GM19239 (cell line): ENCODE measurements around the gene RNU1-4.
"Not testable (repeated sequence)": the region's sequence is repeated elsewhere in the genome, so short reads cannot be mapped to it uniquely, and the experiment has no call there.

Experiments
- DNase-seq: peaks from one replicate; pipeline ENCODE4 v3.0.0; 2011; ENCODE audit warnings: low spot score; ENCODE audit not compliant: insufficient read length
- FAIRE-seq: peaks from 2 replicates; lab custom pipeline; 2011; peaks lifted over from hg19 to GRCh38; lab: Jason Lieb, UNC

The RNU1-4 gene

GRCh38 chr1:16764248-16764819 lies 24.0 kb downstream of the RNU1-4 start:
- not testable (repeated sequence) for FAIRE-seq

GRCh38 chr1:16764820-16765655 lies 24.7 kb downstream of the RNU1-4 start:
- FAIRE-seq, DNase-seq: not testable (repeated sequence)

More at GRCh38 chr1:16764248-16764819, 24.0 kb downstream of the RNU1-4 start:
- not testable (repeated sequence) for DNase-seq

- FAIRE-seq: not testable (repeated sequence)
Measured at GRCh38 chr1:16765731-16766605, 25.7 kb downstream of the RNU1-4 start.

GRCh38 chr1:16766689-16767256 lies 26.5 kb downstream of the RNU1-4 start:
- not testable (repeated sequence) for DNase-seq, FAIRE-seq

More at GRCh38 chr1:16765731-16766605, 25.7 kb downstream of the RNU1-4 start:
- DNase-seq: not testable (repeated sequence)

GRCh38 chr1:16770139-16770759 lies 29.9 kb downstream of the RNU1-4 start:
- FAIRE-seq, DNase-seq: not testable (repeated sequence)

GRCh38 chr1:16770896-16771446 lies 30.7 kb downstream of the RNU1-4 start:
- not testable (repeated sequence) for FAIRE-seq, DNase-seq

- not testable (repeated sequence) for DNase-seq, FAIRE-seq
Measured at GRCh38 chr1:16772275-16773204, 32.2 kb downstream of the RNU1-4 start.

GRCh38 chr1:16773205-16773596 lies 32.9 kb downstream of the RNU1-4 start:
- FAIRE-seq: not testable (repeated sequence)

GRCh38 chr1:16773723-16774122 lies 33.4 kb downstream of the RNU1-4 start:
- FAIRE-seq, DNase-seq: not testable (repeated sequence)

More at GRCh38 chr1:16773205-16773596, 32.9 kb downstream of the RNU1-4 start:
- not testable (repeated sequence) for DNase-seq

- not testable (repeated sequence) for FAIRE-seq, DNase-seq
Measured at GRCh38 chr1:16774773-16775172, 34.5 kb downstream of the RNU1-4 start.

- FAIRE-seq, DNase-seq: not testable (repeated sequence)
Measured at GRCh38 chr1:16775290-16775689, 35.0 kb downstream of the RNU1-4 start.

- FAIRE-seq, DNase-seq: not testable (repeated sequence)
Measured at GRCh38 chr1:16776248-16776647, 35.9 kb downstream of the RNU1-4 start.

GRCh38 chr1:16776835-16777234 lies 36.5 kb downstream of the RNU1-4 start:
- not testable (repeated sequence) for DNase-seq, FAIRE-seq

- DNase-seq, FAIRE-seq: not testable (repeated sequence)
Measured at GRCh38 chr1:16777821-16778220, 37.5 kb downstream of the RNU1-4 start.

GRCh38 chr1:16779525-16779924 lies 39.2 kb downstream of the RNU1-4 start:
- DNase-seq, FAIRE-seq: not testable (repeated sequence)

- not testable (repeated sequence) for DNase-seq, FAIRE-seq
Measured at GRCh38 chr1:16781033-16781432, 40.7 kb downstream of the RNU1-4 start.

GRCh38 chr1:16781625-16782024 lies 41.3 kb downstream of the RNU1-4 start:
- not testable (repeated sequence) for DNase-seq, FAIRE-seq

GRCh38 chr1:16784955-16785354 lies 44.6 kb downstream of the RNU1-4 start:
- not testable (repeated sequence) for FAIRE-seq, DNase-seq
